Common myeloid progenitor, CD34-positive (primary cell): ENCODE results near the gene DCAF5.

ENCODE experiments used
- CTCF ChIA-PET: fragments of 350-600 bp; sonication (Branson Sonifier 250); formaldehyde crosslinking; loops from one replicate; lab custom pipeline; 2021; ENCODE audit warnings: antibody characterized with exemption; lab: Charles Lee
- POLR2A ChIA-PET: fragments of 350-600 bp; sonication (Branson Sonifier 250); formaldehyde crosslinking; loops from one replicate; lab custom pipeline; 2021; ENCODE audit warnings: antibody characterized with exemption; lab: Charles Lee
- DNase-seq, 3 donors: peaks; one replicate each; pipeline versions ENCODE4 v3.0.0 to v3.0.0-alpha.2; 2013
- H3K27ac ChIP-seq, 2 experiments: 1 replicate in 1 of 2; 2 replicates in 1 of 2; pipeline ENCODE4 v1.7.0; 2013; ENCODE audit warnings: inconsistent platforms in 2 of 2, low read length in 2 of 2, mild to moderate bottlenecking in 2 of 2, low read depth in 1 of 2, moderate library complexity in 1 of 2; ENCODE audit not compliant: severe bottlenecking in 2 of 2, insufficient read depth in 1 of 2, poor library complexity in 1 of 2
- H3K27me3 ChIP-seq, 5 experiments: replicated peaks in 2 of 5; 1 replicate in 3 of 5; 2 replicates in 2 of 5; pipeline versions ENCODE4 v1.6.1 to v1.7.0; 2013; ENCODE audit warnings: low read length in 4 of 5, mild to moderate bottlenecking in 2 of 5, moderate library complexity in 2 of 5, inconsistent platforms in 1 of 5; ENCODE audit not compliant: insufficient read depth in 5 of 5, control insufficient read depth in 4 of 5
- H3K36me3 ChIP-seq, 4 experiments: 1 replicate in 2 of 4; 2 replicates in 2 of 4; pipeline versions ENCODE4 v1.6.1 to v1.7.0; 2013; ENCODE audit warnings: low read length in 3 of 4, control low read depth in 1 of 4, mild to moderate bottlenecking in 1 of 4; ENCODE audit not compliant: control insufficient read depth in 4 of 4, insufficient read depth in 4 of 4
- H3K4me1 ChIP-seq, 4 experiments: 1 replicate in 3 of 4; 2 replicates in 1 of 4; pipeline versions ENCODE4 v1.6.1 to v1.7.1; 2013; ENCODE audit warnings: low read length in 3 of 4, mild to moderate bottlenecking in 3 of 4, control low read depth in 1 of 4, inconsistent platforms in 1 of 4, moderate library complexity in 1 of 4; ENCODE audit not compliant: control insufficient read depth in 4 of 4, insufficient read depth in 4 of 4; ENCODE audit errors: control extremely low read depth in 1 of 4
- H3K4me3 ChIP-seq, 7 experiments: 1 replicate in 4 of 7; 2 replicates in 3 of 7; pipeline versions ENCODE4 v1.5.1 to v1.7.0; 2013; ENCODE audit warnings: mild to moderate bottlenecking in 7 of 7, low read length in 6 of 7, moderate library complexity in 6 of 7, inconsistent platforms in 2 of 7, low read depth in 2 of 7, control low read depth in 1 of 7; ENCODE audit not compliant: insufficient read depth in 4 of 7, control insufficient read depth in 1 of 7; ENCODE audit errors: extremely low read depth in 1 of 7
- H3K9me3 ChIP-seq, 5 experiments: 1 replicate in 4 of 5; 2 replicates in 1 of 5; pipeline versions ENCODE4 v1.6.1 to v1.7.1; 2013; ENCODE audit warnings: low read length in 4 of 5, mild to moderate bottlenecking in 2 of 5, inconsistent platforms in 1 of 5, low read depth in 1 of 5, moderate library complexity in 1 of 5; ENCODE audit not compliant: control insufficient read depth in 4 of 5, insufficient read depth in 2 of 5; ENCODE audit errors: control extremely low read depth in 1 of 5
- WGBS: methylation state at CpG from one replicate; pipeline ENCODE4 v1.1.5; 2013; ENCODE audit not compliant: insufficient coverage; 5-methylcytosine and 5-hydroxymethylcytosine counted together

DCAF5 gene

DNA sequence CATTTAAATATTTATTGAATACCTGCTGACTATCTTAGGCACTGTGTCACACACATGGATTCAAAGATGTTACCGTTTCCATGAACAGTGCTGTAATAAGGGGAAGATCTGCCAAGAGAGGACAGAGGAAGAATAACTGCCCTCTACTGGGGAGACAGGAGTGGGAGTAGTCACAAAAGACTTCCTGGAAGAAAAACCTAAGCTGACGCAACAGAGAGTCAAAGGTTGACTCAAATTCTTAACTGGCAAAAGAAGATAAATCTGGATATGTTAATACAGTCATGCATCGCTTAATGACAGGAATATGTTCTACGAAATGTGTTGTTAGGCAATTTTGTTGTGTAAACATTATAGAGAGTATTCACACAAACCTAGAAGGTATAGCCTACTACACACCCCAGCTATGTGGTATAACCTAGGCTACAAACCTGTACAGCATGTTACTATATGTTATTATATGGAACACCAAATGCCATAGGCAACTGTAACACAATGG is 51.5 kb downstream of the DCAF5 start:
- WGBS = 50% methylated on average over 2 of the region's 4 CpGs
- no peaks in the 10 kb centered on the region for H3K9me3 ChIP-seq
- no peaks in the 10 kb centered on the region for H3K27me3 ChIP-seq
- ChIA-PET POLR2A (no interaction called here), CTCF (interaction anchor here (0.8 to 3.9 kb wide), 9 partner anchors 11 to 237 kb away, joined by 3 to 44 read pairs (median 5); no protein-coding TSS in a partner anchor)
- no peak overlapping the region for H3K4me3 ChIP-seq
- peaks cover 4 to 16% (median 10%) of the 10 kb centered on the region in 4 experiments for H3K36me3 ChIP-seq
- H3K27ac ChIP-seq = peak overlapping the region in 1 of 2 experiments; percentile 0
- no peaks in the 10 kb centered on the region for H3K4me1 ChIP-seq
- peak; percentile 34 to 67 (median 64) for DNase-seq

DNA sequence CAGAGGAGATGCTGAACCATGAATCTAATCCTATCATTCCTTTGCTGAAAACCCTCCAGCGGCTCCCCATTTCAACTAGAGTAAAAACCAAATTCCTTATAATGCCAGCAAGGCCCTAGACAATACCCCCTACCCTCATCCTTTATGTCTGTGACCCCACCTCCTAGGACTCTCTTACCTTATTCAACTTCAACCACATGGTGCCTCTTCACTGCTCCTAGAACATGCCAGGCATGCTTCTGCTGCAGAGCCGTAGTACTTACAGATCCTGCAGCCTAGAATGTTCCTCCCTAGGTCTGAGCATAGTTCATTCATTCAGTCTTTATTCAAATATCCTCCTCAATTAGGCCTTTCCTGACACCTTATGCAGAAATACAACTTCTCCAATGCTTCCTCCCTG is 54.9 kb downstream of the DCAF5 start:
- Histone ChIP-seq H3K36me3 (peaks cover 0 to 14% (median 2%) of the 10 kb centered on the region in 4 experiments), H3K27ac (no peak overlapping the region), H3K9me3 (no peaks in the 10 kb centered on the region), H3K4me1 (peaks cover 0 to 9% (median 8%) of the 10 kb centered on the region in 4 experiments), H3K27me3 (no peaks in the 10 kb centered on the region), H3K4me3 (no peak overlapping the region)
- no peak for DNase-seq
- CTCF ChIA-PET = interaction anchor here (0.7 to 3.8 kb wide), 4 partner anchors 10 to 212 kb away, joined by 3 to 20 read pairs (median 4); no protein-coding TSS in a partner anchor
- POLR2A ChIA-PET = no interaction called here
- WGBS = 97% methylated on average over 2 of the region's 2 CpGs

- H3K27me3 ChIP-seq = no peaks in the 10 kb centered on the region
- H3K27ac ChIP-seq = no peak overlapping the region
- CTCF ChIA-PET = interaction anchor here (1.1 to 3.8 kb wide), 4 partner anchors 10 to 185 kb away, joined by 3 to 20 read pairs (median 4); no protein-coding TSS in a partner anchor
- no peak overlapping the region for H3K4me3 ChIP-seq
- DNase-seq = no peak
- POLR2A ChIA-PET = interaction anchor here (0.6 kb wide), 1 partner anchor 71 kb away, joined by 3 read pairs; no protein-coding TSS in a partner anchor
- 58% methylated on average over 2 of the region's 4 CpGs for WGBS
- H3K36me3 ChIP-seq = peaks cover 0 to 12% (median 1%) of the 10 kb centered on the region in 4 experiments
- H3K9me3 ChIP-seq = no peaks in the 10 kb centered on the region
- H3K4me1 ChIP-seq = peaks cover 0 to 9% (median 8%) of the 10 kb centered on the region in 4 experiments
Measured at GRCh38 chr14:69096781-69097475, 56.0 kb downstream of the DCAF5 start.

- H3K4me3 ChIP-seq = no peak overlapping the region
- H3K36me3 ChIP-seq = peaks cover 0 to 18% (median 7%) of the 10 kb centered on the region in 4 experiments
- CTCF ChIA-PET = interaction anchor here (8.5 kb wide), 1 partner anchor 184 kb away, joined by 83 read pairs; no protein-coding TSS in a partner anchor
- 92% methylated on average over 3 of the region's 4 CpGs for WGBS
- no peaks in the 10 kb centered on the region for H3K27me3 ChIP-seq
- POLR2A ChIA-PET = no interaction called here
- H3K27ac ChIP-seq = no peak overlapping the region
- no peak for DNase-seq
- H3K4me1 ChIP-seq = peaks cover 0 to 9% (median 8%) of the 10 kb centered on the region in 4 experiments
- H3K9me3 ChIP-seq = no peaks in the 10 kb centered on the region
Measured at GRCh38 chr14:69096246-69096645, 56.7 kb downstream of the DCAF5 start.

DNA sequence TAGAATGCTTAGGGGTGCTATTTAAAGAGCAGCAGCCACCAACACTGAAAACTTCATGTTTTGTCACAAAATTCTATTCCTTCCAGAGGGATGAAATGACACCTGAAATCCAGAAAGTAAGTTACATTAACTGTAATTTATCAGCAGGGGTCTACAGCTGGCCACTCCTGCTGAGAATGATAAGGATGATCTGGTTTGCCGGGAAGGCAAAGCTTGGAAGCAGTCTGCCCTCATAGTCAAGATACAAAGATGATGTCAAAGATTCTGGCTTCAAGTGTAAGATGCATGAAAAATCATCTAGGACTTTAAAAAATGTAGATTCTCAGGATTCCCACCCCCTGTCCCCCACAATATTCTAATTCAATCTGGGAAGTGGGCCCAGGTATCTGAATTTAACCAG is 58.4 kb downstream of the DCAF5 start:
- no peak overlapping the region for H3K4me3 ChIP-seq
- 89% methylated on average over 1 of the region's 1 CpG for WGBS
- no peaks in the 10 kb centered on the region for H3K27me3 ChIP-seq
- ChIA-PET POLR2A (no interaction called here), CTCF (interaction anchor here (1.5 to 8.5 kb wide), 4 partner anchors 13 to 232 kb away, joined by 3 to 83 read pairs (median 11); no protein-coding TSS in a partner anchor)
- DNase-seq = no peak
- H3K27ac ChIP-seq = peak overlapping the region in 1 of 2 experiments; percentile 18
- H3K4me1 ChIP-seq = peaks cover 0 to 9% (median 8%) of the 10 kb centered on the region in 4 experiments
- H3K36me3 ChIP-seq = peaks cover 4 to 28% (median 18%) of the 10 kb centered on the region in 4 experiments
- no peaks in the 10 kb centered on the region for H3K9me3 ChIP-seq

DNA sequence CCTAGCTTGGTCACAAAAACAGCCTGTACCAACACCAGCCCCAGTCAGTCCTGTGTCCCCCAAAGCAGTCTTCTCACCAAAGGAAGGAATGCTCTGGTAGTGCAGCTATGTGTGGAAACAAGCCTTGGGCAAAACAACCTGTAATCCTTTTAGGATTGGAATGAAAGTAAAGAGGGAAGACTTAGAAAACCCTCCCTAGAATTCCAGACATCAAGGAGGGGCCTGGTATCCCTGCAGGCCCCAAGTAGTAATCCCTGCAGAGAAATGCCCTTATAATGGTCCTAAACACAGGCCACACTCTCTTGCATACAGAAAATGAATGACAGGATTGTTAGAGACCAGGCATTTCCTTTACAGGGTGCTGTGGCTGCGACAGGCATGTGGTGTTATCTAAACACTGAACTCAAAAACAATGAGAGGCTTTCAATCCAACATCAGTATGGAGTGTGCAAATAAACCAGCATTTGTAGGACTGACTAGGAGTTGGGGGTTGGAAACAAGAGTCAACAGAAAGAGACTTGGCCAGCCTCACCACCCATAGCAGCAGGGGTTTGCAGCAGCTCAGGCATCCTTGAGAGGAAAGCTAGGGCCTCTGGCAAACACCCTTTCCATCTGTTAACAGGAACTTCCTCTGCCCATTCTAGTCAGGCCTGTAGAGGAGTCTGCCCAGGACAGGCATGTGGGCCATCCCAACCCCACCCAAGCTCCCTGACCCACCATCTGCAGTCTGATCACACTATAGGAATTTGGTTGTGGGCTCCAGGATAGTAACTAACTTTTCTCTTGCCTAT is 59.1 kb downstream of the DCAF5 start:
- H3K36me3 ChIP-seq = peaks cover 4 to 29% (median 18%) of the 10 kb centered on the region in 4 experiments
- H3K9me3 ChIP-seq = no peaks in the 10 kb centered on the region
- CTCF ChIA-PET = interaction anchor here (0.7 to 8.5 kb wide), 5 partner anchors 13 to 231 kb away, joined by 3 to 83 read pairs (median 6); no protein-coding TSS in a partner anchor
- peaks cover 0 to 9% (median 8%) of the 10 kb centered on the region in 4 experiments for H3K4me1 ChIP-seq
- no peak overlapping the region for H3K4me3 ChIP-seq
- no peaks in the 10 kb centered on the region for H3K27me3 ChIP-seq
- H3K27ac ChIP-seq = peak overlapping the region in 1 of 2 experiments; percentile 18
- DNase-seq = peak in 2 of 3 donors; percentile 41 to 64
- WGBS = 33% methylated on average over 1 of the region's 1 CpG
- POLR2A ChIA-PET = no interaction called here
